Karpas-422 (cell line): Measurements from ENCODE around the gene ANO1. TPM values are rescaled to one million over a fixed set of nuclear protein-coding genes. Genes with fewer than 3 reads are reported as not detected.

Source experiments
- DNase-seq: peaks from one replicate; pipeline ENCODE4 v3.0.0-alpha.2; 2015
- H2AFZ ChIP-seq: fragments of 200-600 bp; sonication (generic); 2 replicates; pipeline ENCODE4 v1.6.1; 2014; ENCODE audit warnings: antibody characterized with exemption, low read length, mixed read lengths
- H3K27ac ChIP-seq: fragments of 200-600 bp; sonication (generic); 2 replicates; pipeline ENCODE4 v1.5.1; 2014; ENCODE audit warnings: mild to moderate bottlenecking, low read length, moderate library complexity
- H3K27me3 ChIP-seq: fragments of 200-600 bp; sonication (generic); 2 replicates; pipeline ENCODE4 v1.6.1; 2014; ENCODE audit warnings: low read length, mixed read lengths
- H3K36me3 ChIP-seq: fragments of 200-600 bp; sonication (generic); 2 replicates; pipeline ENCODE4 v1.6.1; 2014; ENCODE audit warnings: low read length, mixed read lengths; ENCODE audit not compliant: insufficient read depth
- H3K4me1 ChIP-seq: fragments of 200-600 bp; sonication (generic); 2 replicates; pipeline ENCODE4 v1.6.1; 2014; ENCODE audit warnings: mild to moderate bottlenecking, low read length, mixed read lengths
- H3K4me2 ChIP-seq: fragments of 200-600 bp; sonication (generic); 2 replicates; pipeline ENCODE4 v1.6.1; 2014; ENCODE audit warnings: low read length, low read depth, mild to moderate bottlenecking; ENCODE audit not compliant: poor library complexity, severe bottlenecking
- H3K4me3 ChIP-seq: fragments of 200-600 bp; sonication (generic); 2 replicates; pipeline ENCODE4 v1.5.1; 2014; ENCODE audit warnings: mild to moderate bottlenecking, antibody characterized with exemption, low read length, mixed read lengths
- H3K79me2 ChIP-seq: fragments of 200-600 bp; sonication (generic); 2 replicates; pipeline ENCODE4 v1.6.1; 2014; ENCODE audit warnings: mild to moderate bottlenecking, low read length, mixed read lengths
- H3K9ac ChIP-seq: fragments of 200-600 bp; sonication (generic); 2 replicates; pipeline ENCODE4 v1.6.0; 2014; ENCODE audit warnings: low read length
- H3K9me2 ChIP-seq: fragments of 200-600 bp; sonication (generic), shearing (Covaris generic); replicated peaks from 2 replicates; pipeline ENCODE4 v1.6.0; 2014; ENCODE audit warnings: mild to moderate bottlenecking, low read length, moderate library complexity; ENCODE audit not compliant: insufficient read depth
- H3K9me3 ChIP-seq: fragments of 300-700, 200-600 bp; sonication (generic); 2 replicates; pipeline ENCODE4 v1.6.1; 2014; ENCODE audit warnings: low read length, mixed read lengths
- H4K20me1 ChIP-seq: fragments of 200-600 bp; sonication (generic); 2 replicates; pipeline ENCODE4 v1.6.1; 2014; ENCODE audit warnings: mild to moderate bottlenecking, antibody characterized with exemption, low read length, low read depth; ENCODE audit not compliant: insufficient read depth
- total RNA-seq: library from RNA; depleted of rRNA; stranded (reverse); fragments of >200 nt; shearing (Covaris generic); gene quantifications from 2 replicates; pipeline ENCODE4 v1.2.3, GENCODE V29; 2014; ENCODE audit warnings: low replicate concordance; rRNA removed

Gene ANO1
- not detected in 2 replicates for total RNA-seq

- Histone ChIP-seq H3K36me3 (no peaks in the 10 kb centered on the region), H3K79me2 (no peaks in the 10 kb centered on the region), H2AFZ (no peak within 1 kb of the TSS), H3K4me2 (no peak within 1 kb of the TSS), H3K4me1 (no peaks in the 10 kb centered on the region), H3K9ac (no peak within 1 kb of the TSS), H3K27ac (no peak within 1 kb of the TSS), H3K27me3 (no peaks in the 10 kb centered on the region), H4K20me1 (no peaks in the 10 kb centered on the region), H3K9me3 (no peaks in the 10 kb centered on the region), H3K9me2 (no peaks in the 10 kb centered on the region), H3K4me3 (no peak within 1 kb of the TSS)
- DNase-seq, result no peak
Measured at GRCh38 chr11:70078095-70078780, at the start of gene ANO1. Gene ANO1, plus strand, starts transcription at chr11:70078317. Its CDS starts 290 bp downstream, at chr11:70078607.

GRCh38 chr11:70029115-70029860, 48.8 kb upstream of the ANO1 start:
- H3K4me1 ChIP-seq, result no peaks in the 10 kb centered on the region
- no peak overlapping the region for H3K4me2 ChIP-seq
- no peak overlapping the region for H3K4me3 ChIP-seq
- no peak overlapping the region for H2AFZ ChIP-seq
- H3K9me3 ChIP-seq, result no peaks in the 10 kb centered on the region
- no peaks in the 10 kb centered on the region for H3K36me3 ChIP-seq
- H3K27me3 ChIP-seq, result no peaks in the 10 kb centered on the region
- H3K27ac ChIP-seq, result no peak overlapping the region
- H3K9me2 ChIP-seq, result no peaks in the 10 kb centered on the region
- H3K79me2 ChIP-seq, result no peaks in the 10 kb centered on the region
- peak; percentile 16 for DNase-seq
- H4K20me1 ChIP-seq, result no peaks in the 10 kb centered on the region
- no peak overlapping the region for H3K9ac ChIP-seq

GRCh38 chr11:70029861-70030380, 48.2 kb upstream of the ANO1 start:
- H3K9me3 ChIP-seq, result no peaks in the 10 kb centered on the region

DNA sequence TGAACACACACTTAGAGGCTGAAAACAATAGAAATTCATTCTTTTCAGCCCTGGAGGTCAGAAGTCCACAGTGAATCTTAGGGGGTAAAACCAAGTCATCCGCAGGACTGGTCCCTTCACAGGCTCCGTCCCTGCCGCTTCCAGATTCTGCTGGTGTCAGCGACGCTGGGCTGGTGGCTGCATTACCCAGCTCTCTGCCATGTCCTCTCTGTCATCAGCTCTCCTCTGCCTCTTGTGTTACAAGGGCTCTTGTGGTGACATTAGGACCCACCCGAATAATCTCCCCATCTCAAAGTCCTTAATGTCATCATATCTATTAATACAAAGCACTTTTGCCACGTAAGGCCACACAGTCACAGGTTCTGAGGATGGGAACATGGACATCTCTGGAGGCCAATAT, 47.7 kb upstream of the ANO1 start:
- Histone ChIP-seq H3K36me3 (no peaks in the 10 kb centered on the region), H3K27me3 (no peaks in the 10 kb centered on the region), H3K4me2 (no peak overlapping the region), H3K9ac (no peak overlapping the region), H3K27ac (no peak overlapping the region), H4K20me1 (no peaks in the 10 kb centered on the region), H3K9me3 (no peaks in the 10 kb centered on the region), H3K4me3 (no peak overlapping the region), H3K9me2 (no peaks in the 10 kb centered on the region), H3K4me1 (no peaks in the 10 kb centered on the region), H2AFZ (no peak overlapping the region), H3K79me2 (no peaks in the 10 kb centered on the region)
- no peak for DNase-seq

More at GRCh38 chr11:70029861-70030380, 48.2 kb upstream of the ANO1 start:
- Histone ChIP-seq H3K9ac (no peak overlapping the region), H3K27me3 (no peaks in the 10 kb centered on the region), H3K4me1 (no peaks in the 10 kb centered on the region), H3K36me3 (no peaks in the 10 kb centered on the region), H3K27ac (no peak overlapping the region), H3K79me2 (no peaks in the 10 kb centered on the region), H4K20me1 (no peaks in the 10 kb centered on the region), H3K4me3 (no peak overlapping the region), H3K4me2 (no peak overlapping the region), H2AFZ (no peak overlapping the region), H3K9me2 (no peaks in the 10 kb centered on the region)
- no peak for DNase-seq

- Histone ChIP-seq H3K27me3 (no peaks in the 10 kb centered on the region), H3K27ac (no peak overlapping the region), H3K9ac (no peak overlapping the region), H3K36me3 (no peaks in the 10 kb centered on the region), H2AFZ (no peak overlapping the region), H4K20me1 (no peaks in the 10 kb centered on the region), H3K4me2 (no peak overlapping the region), H3K9me2 (no peaks in the 10 kb centered on the region), H3K4me1 (no peaks in the 10 kb centered on the region), H3K9me3 (no peaks in the 10 kb centered on the region), H3K4me3 (no peak overlapping the region), H3K79me2 (no peaks in the 10 kb centered on the region)
- DNase-seq, result peak; percentile 7
Measured at GRCh38 chr11:70031631-70032469, 46.3 kb upstream of the ANO1 start.

DNA sequence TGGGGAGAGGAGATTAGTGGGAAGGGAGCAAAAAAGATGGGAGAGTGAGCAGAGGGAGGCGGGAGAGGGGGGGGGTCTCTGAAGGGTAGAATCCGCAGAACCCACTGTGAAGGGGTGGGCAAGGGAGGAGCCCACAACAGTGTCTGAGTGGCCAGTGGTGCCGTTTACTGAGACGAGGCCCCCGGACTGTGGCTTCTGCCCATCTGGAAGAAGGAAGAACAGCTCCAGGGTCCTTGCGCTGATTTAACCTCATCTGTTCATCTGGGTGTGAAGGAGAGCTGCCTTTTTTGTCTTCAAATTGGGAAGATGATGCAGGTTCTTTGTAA, 45.7 kb upstream of the ANO1 start:
- Histone ChIP-seq H2AFZ (no peak overlapping the region), H3K79me2 (no peaks in the 10 kb centered on the region), H3K9me2 (no peaks in the 10 kb centered on the region), H3K4me1 (no peaks in the 10 kb centered on the region), H3K9me3 (no peaks in the 10 kb centered on the region), H3K36me3 (no peaks in the 10 kb centered on the region), H4K20me1 (no peaks in the 10 kb centered on the region), H3K27ac (no peak overlapping the region), H3K9ac (no peak overlapping the region), H3K4me3 (no peak overlapping the region), H3K4me2 (no peak overlapping the region), H3K27me3 (0 out of 2 replicates have a peak, but pooled peaks cover 4% of the 10 kb centered on the region)
- no peak for DNase-seq

- no peak overlapping the region for H3K27ac ChIP-seq
- DNase-seq, result no peak
- no peak overlapping the region for H3K4me3 ChIP-seq
Measured at GRCh38 chr11:70032943-70033710, 45.0 kb upstream of the ANO1 start.

More at GRCh38 chr11:70032943-70033710, 45.0 kb upstream of the ANO1 start:
- Histone ChIP-seq H4K20me1 (no peaks in the 10 kb centered on the region), H3K9me2 (no peaks in the 10 kb centered on the region), H3K36me3 (no peaks in the 10 kb centered on the region), H3K79me2 (no peaks in the 10 kb centered on the region), H3K4me1 (no peaks in the 10 kb centered on the region), H2AFZ (no peak overlapping the region), H3K4me2 (no peak overlapping the region), H3K9ac (no peak overlapping the region), H3K27me3 (0 out of 2 replicates have a peak, but pooled peaks cover 5% of the 10 kb centered on the region), H3K9me3 (no peaks in the 10 kb centered on the region)
